CD4-positive, alpha-beta T cell (primary cell): ENCODE results near the gene RECQL5. TPM values are rescaled to one million over a fixed set of nuclear protein-coding genes. Genes with fewer than 3 reads are reported as not detected.
"Not testable (repeated sequence)": the region's sequence is repeated elsewhere in the genome, so short reads cannot be mapped to it uniquely, and the experiment has no call there.

Experiments used
- ATAC-seq: fragments of 200-7000 bp; cut with Tn5 transposase; one replicate; pipeline ENCODE4 v1.10.0; 2022; ENCODE audit warnings: mild to moderate bottlenecking; ENCODE audit not compliant: poor library complexity
- CTCF ChIA-PET: fragments of 350-600 bp; sonication (Branson Sonifier 250); formaldehyde crosslinking; loops from one replicate; lab custom pipeline; 2021; ENCODE audit warnings: antibody characterized with exemption, inconsistent platforms; lab: Charles Lee
- POLR2A ChIA-PET: fragments of 350-600 bp; sonication (Branson Sonifier 250); formaldehyde crosslinking; loops from one replicate; lab custom pipeline; 2021; ENCODE audit warnings: antibody characterized with exemption, inconsistent platforms; lab: Charles Lee
- DNase-seq, 14 experiments: peaks; one replicate each; pipeline ENCODE4 v3.0.0-alpha.2; 2013 to 2020; ENCODE audit warnings: mixed read lengths in 2 of 14
- H3K27ac ChIP-seq, 2 donors: one replicate each; pipeline versions ENCODE4 v1.5.1 to v1.7.0; 2013; ENCODE audit warnings: low read length in 2 of 2, low read depth in 1 of 2, mild to moderate bottlenecking in 1 of 2
- H3K27me3 ChIP-seq, 2 experiments: 1 replicate in 1 of 2; 2 replicates in 1 of 2; pipeline versions ENCODE4 v1.6.1 to v1.7.0; 2013; ENCODE audit warnings: low read length in 2 of 2, control low read depth in 1 of 2, mild to moderate bottlenecking in 1 of 2, moderate library complexity in 1 of 2; ENCODE audit not compliant: insufficient read depth in 2 of 2, control insufficient read depth in 1 of 2
- H3K36me3 ChIP-seq: one replicate; pipeline ENCODE4 v1.6.1; 2013; ENCODE audit warnings: low read length, control low read depth; ENCODE audit not compliant: insufficient read depth
- H3K4me1 ChIP-seq: one replicate; pipeline ENCODE4 v1.6.1; 2013; ENCODE audit warnings: low read length, control low read depth; ENCODE audit not compliant: insufficient read depth
- H3K4me3 ChIP-seq: one replicate; pipeline ENCODE4 v1.5.1; 2013; ENCODE audit warnings: mild to moderate bottlenecking, low read length, moderate library complexity
- H3K9me3 ChIP-seq, 2 experiments: 1 replicate in 1 of 2; 2 replicates in 1 of 2; pipeline versions ENCODE4 v1.6.1 to v1.7.0; 2013; ENCODE audit warnings: low read length in 2 of 2, mild to moderate bottlenecking in 2 of 2, control low read depth in 1 of 2, moderate library complexity in 1 of 2; ENCODE audit not compliant: control insufficient read depth in 1 of 2, insufficient read depth in 1 of 2
- H3K27ac Mint-ChIP-seq: one replicate; pipeline ENCODE4 v1.8.0; 2020; ENCODE audit warnings: mixed read lengths
- H3K27me3 Mint-ChIP-seq: one replicate; pipeline ENCODE4 v1.8.0; 2021; ENCODE audit warnings: mixed read lengths
- H3K36me3 Mint-ChIP-seq: one replicate; pipeline ENCODE4 v1.8.0; 2021; ENCODE audit warnings: low read depth, mixed read lengths
- H3K4me1 Mint-ChIP-seq: one replicate; pipeline ENCODE4 v1.8.0; 2021; ENCODE audit warnings: low read depth, mixed read lengths
- H3K4me3 Mint-ChIP-seq: one replicate; pipeline ENCODE4 v1.8.0; 2020; ENCODE audit warnings: mild to moderate bottlenecking, mixed read lengths
- H3K9me3 Mint-ChIP-seq: one replicate; pipeline ENCODE4 v1.8.0; 2020; ENCODE audit warnings: mixed read lengths
- intact Hi-C, 2 experiments: fragments of 100-400 bp; cut with DNase I in 1 of 2; cut with micrococcal nuclease in 1 of 2; formaldehyde crosslinking; loops; one replicate each; pipeline versions ENCODE4 v1.15.1 to v1.9.0; 2023 to 2025; cut with DNase I, micrococcal nuclease
- total RNA-seq, 174 experiments: library from RNA in 2 of 174; stranded (reverse) in 2 of 174; gene quantifications; one replicate each; pipeline ENCODE4 v1.2.3 and lab custom pipeline; 2021 to 2026

The RECQL5 gene
- total RNA-seq, 2 experiments from 2014 or later = 16.4 to 17.7 TPM

GRCh38 chr17:75581121-75581725, 85.7 kb downstream of the RECQL5 start:
- H3K4me1 ChIP-seq, H3K27me3 ChIP-seq, H3K9me3 Mint-ChIP-seq, H3K27ac ChIP-seq, H3K36me3 ChIP-seq, H3K9me3 ChIP-seq, H3K36me3 Mint-ChIP-seq, intact Hi-C loops, H3K27me3 Mint-ChIP-seq, CTCF ChIA-PET: not testable (repeated sequence)
- H3K4me3 ChIP-seq = peak overlapping the region; percentile 48
- peak in 13 of 14 experiments; percentile 16 to 62 (median 48) for DNase-seq
- peak; percentile 68 for ATAC-seq
- H3K4me1 Mint-ChIP-seq = peaks cover 11% of the 10 kb centered on the region
- POLR2A ChIA-PET = interaction anchor here (0.6 to 1.9 kb wide), 4 partner anchors 56 to 311 kb away, joined by 3 to 8 read pairs (median 3); partner anchors contain the start of genes LLGL2 and TSEN54
- H3K4me3 Mint-ChIP-seq = peak overlapping the region; percentile 76
- peak overlapping the region; percentile 19 for H3K27ac Mint-ChIP-seq

Other genes with a start within 250 kb of the RECQL5 start
- gene TMEM94, start 210.5 kb downstream of the RECQL5 start, total RNA-seq = 10 to 100 TPM; 52.8 to 57.3 TPM
- gene CASKIN2, start 151.6 kb downstream of the RECQL5 start, total RNA-seq = under 1 TPM; 0.17 to 0.25 TPM
- gene TSEN54, start 150.6 kb downstream of the RECQL5 start, total RNA-seq = 10 to 100 TPM; 73.3 to 78.7 TPM
- 10 to 100 TPM; 31.2 to 34.2 TPM for gene LLGL2, start 141.5 kb downstream of the RECQL5 start, total RNA-seq
- gene MYO15B, start 79.4 kb downstream of the RECQL5 start, total RNA-seq = 100 to 1,000 TPM; 202 to 209 TPM
- 1 to 10 TPM in 1 of 2 experiments, under 1 TPM in 1; 0.75 to 1.3 TPM for gene SMIM5, start 33.7 kb downstream of the RECQL5 start, total RNA-seq
- gene SAP30BP, start 184 bp upstream of the RECQL5 start, total RNA-seq = 100 to 1,000 TPM; 209 to 227 TPM
- 1 to 10 TPM in 1 of 2 experiments, under 1 TPM in 1; 0.81 to 1.3 TPM for gene ITGB4, start 54.3 kb upstream of the RECQL5 start, total RNA-seq
- 1 to 10 TPM; 5.9 to 6.0 TPM for gene GALK1, start 98.0 kb upstream of the RECQL5 start, total RNA-seq
- gene UNK, start 117.7 kb upstream of the RECQL5 start, total RNA-seq = 10 to 100 TPM; 33.7 to 36.1 TPM
- 100 to 1,000 TPM; 110 to 112 TPM for gene UNC13D, start 177.2 kb upstream of the RECQL5 start, total RNA-seq
- 100 to 1,000 TPM in 1 of 2 experiments, 10 to 100 TPM in 1; 98.5 to 114 TPM for gene WBP2, start 188.2 kb upstream of the RECQL5 start, total RNA-seq
- 1 to 10 TPM; 2.3 to 2.8 TPM for gene TRIM47, start 211.4 kb upstream of the RECQL5 start, total RNA-seq
- gene TRIM65, start 229.8 kb upstream of the RECQL5 start, total RNA-seq = 10 to 100 TPM in 1 of 2 experiments, 1 to 10 TPM in 1; 9.9 to 11.7 TPM
- gene MRPL38, start 237.7 kb upstream of the RECQL5 start, total RNA-seq = 100 to 1,000 TPM; 146 to 147 TPM